Activated CD4-positive, alpha-beta memory T cell treated with anti-CD3 and anti-CD28 coated beads, Interleukin-2, amount 10 ng/mL, durations not matched to agents 7 days and 5 days (primary cell): Measurements from ENCODE around the gene CPAMD8. TPM values are rescaled to one million over a fixed set of nuclear protein-coding genes. Genes with fewer than 3 reads are reported as not detected.
"Not testable (repeated sequence)": the region's sequence is repeated elsewhere in the genome, so short reads cannot be mapped to it uniquely, and the experiment has no call there.

ENCODE experiments used
- CTCF ChIA-PET: fragments of 350-600 bp; sonication (Branson Sonifier 250); formaldehyde crosslinking; loops from one replicate; lab custom pipeline; 2021; ENCODE audit warnings: antibody characterized with exemption, inconsistent platforms; lab: Charles Lee
- POLR2A ChIA-PET: fragments of 350-600 bp; sonication (Branson Sonifier 250); formaldehyde crosslinking; loops from one replicate; lab custom pipeline; 2021; ENCODE audit warnings: antibody characterized with exemption; lab: Charles Lee
- DNase-seq: peaks from one replicate; pipeline ENCODE4 v3.0.0-alpha.2; 2020
- H3K27ac Mint-ChIP-seq: one replicate; pipeline ENCODE4 v1.8.0; 2021; ENCODE audit warnings: mild to moderate bottlenecking, mixed read lengths
- H3K27me3 Mint-ChIP-seq: one replicate; pipeline ENCODE4 v1.8.0; 2021; ENCODE audit warnings: mixed read lengths
- H3K36me3 Mint-ChIP-seq: one replicate; pipeline ENCODE4 v1.8.0; 2021; ENCODE audit warnings: low read depth, mixed read lengths
- H3K4me1 Mint-ChIP-seq: one replicate; pipeline ENCODE4 v1.8.0; 2021; ENCODE audit warnings: mixed read lengths
- H3K4me3 Mint-ChIP-seq: one replicate; pipeline ENCODE4 v1.8.0; 2021; ENCODE audit warnings: mild to moderate bottlenecking, mixed read lengths
- H3K9me3 Mint-ChIP-seq: one replicate; pipeline ENCODE4 v1.8.0; 2021; ENCODE audit warnings: mixed read lengths
- total RNA-seq, 2 experiments: library from RNA; stranded (reverse); gene quantifications; one replicate each; pipeline ENCODE4 v1.2.3, GENCODE V29; 2021

Gene CPAMD8
- total RNA-seq, 2 experiments from 2014 or later: 1.2 to 1.4 TPM

DNA sequence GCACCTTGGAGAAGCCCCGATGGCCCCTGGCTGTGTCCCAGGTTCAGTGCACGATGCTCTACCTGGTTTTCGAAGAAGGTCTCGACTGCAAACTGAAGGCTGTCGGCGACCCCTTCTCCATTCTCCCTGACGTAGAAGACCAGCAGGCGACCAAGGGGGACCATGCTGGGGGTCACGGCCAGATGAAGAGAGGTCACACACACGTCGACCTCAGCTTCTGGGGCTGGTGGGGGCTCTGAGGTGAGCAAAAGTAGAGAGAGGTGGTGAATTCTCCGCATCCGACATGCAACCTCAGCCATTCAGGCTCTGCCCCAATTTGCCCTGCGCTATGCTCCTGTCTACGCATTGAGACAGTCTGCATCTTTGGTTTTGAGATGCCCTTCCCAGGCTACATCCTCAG lies 49.3 kb downstream of the CPAMD8 start:
- POLR2A ChIA-PET: no interaction called here
- Mint-ChIP-seq H3K4me3 (no peak overlapping the region), H3K9me3 (peaks cover 4% of the 10 kb centered on the region), H3K36me3 (no peaks in the 10 kb centered on the region), H3K27me3 (no peaks in the 10 kb centered on the region), H3K4me1 (no peaks in the 10 kb centered on the region), H3K27ac (no peak overlapping the region)
- CTCF ChIA-PET: no interaction called here
- no peak for DNase-seq

DNA sequence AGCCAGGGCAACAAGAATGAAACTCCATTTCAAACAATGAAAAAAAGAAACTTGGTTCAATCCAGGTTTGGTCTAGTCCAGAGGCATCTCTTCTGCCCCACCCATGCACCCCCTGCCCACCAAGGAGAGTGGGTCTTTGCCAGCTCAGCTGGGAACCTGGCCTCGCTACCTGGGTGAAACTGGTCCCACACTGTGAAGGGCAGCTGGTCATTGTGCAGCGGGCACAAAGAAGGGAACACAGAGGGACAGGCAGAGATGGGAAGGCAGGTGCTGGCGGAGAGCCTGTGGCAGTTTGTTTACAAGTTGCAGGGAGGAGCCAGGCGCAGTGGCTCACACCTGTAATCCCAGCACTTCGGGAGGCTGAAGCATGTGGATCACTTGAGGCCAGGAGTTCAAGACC lies 50.2 kb downstream of the CPAMD8 start:
- Mint-ChIP-seq H3K36me3 (no peaks in the 10 kb centered on the region), H3K9me3 (peaks cover 4% of the 10 kb centered on the region), H3K27ac (no peak overlapping the region), H3K4me1 (no peaks in the 10 kb centered on the region), H3K27me3 (no peaks in the 10 kb centered on the region), H3K4me3 (no peak overlapping the region)
- no peak for DNase-seq
- POLR2A ChIA-PET: no interaction called here
- CTCF ChIA-PET: no interaction called here

GRCh38 chr19:16970821-16971220 lies 55.8 kb downstream of the CPAMD8 start:
- Mint-ChIP-seq H3K4me3 (no peak overlapping the region), H3K9me3 (peaks cover 9% of the 10 kb centered on the region), H3K27me3 (no peaks in the 10 kb centered on the region), H3K27ac (no peak overlapping the region), H3K4me1 (no peaks in the 10 kb centered on the region), H3K36me3 (no peaks in the 10 kb centered on the region)
- POLR2A ChIA-PET: no interaction called here
- DNase-seq: no peak
- CTCF ChIA-PET: no interaction called here

GRCh38 chr19:16969135-16969534 lies 57.5 kb downstream of the CPAMD8 start:
- Mint-ChIP-seq H3K4me3 (no peak overlapping the region), H3K27me3 (peaks cover 2% of the 10 kb centered on the region), H3K4me1 (no peaks in the 10 kb centered on the region), H3K9me3 (peaks cover 9% of the 10 kb centered on the region), H3K36me3 (no peaks in the 10 kb centered on the region), H3K27ac (no peak overlapping the region)
- ChIA-PET CTCF (no interaction called here), POLR2A (no interaction called here)
- DNase-seq: no peak

- CTCF ChIA-PET: interaction anchor here (0.6 kb wide), 1 partner anchor 948 kb away, joined by 3 read pairs; no protein-coding TSS in a partner anchor
- not testable (repeated sequence) for H3K9me3 Mint-ChIP-seq
Measured at GRCh38 chr19:16960996-16961822, 65.4 kb downstream of the CPAMD8 start.

DNA sequence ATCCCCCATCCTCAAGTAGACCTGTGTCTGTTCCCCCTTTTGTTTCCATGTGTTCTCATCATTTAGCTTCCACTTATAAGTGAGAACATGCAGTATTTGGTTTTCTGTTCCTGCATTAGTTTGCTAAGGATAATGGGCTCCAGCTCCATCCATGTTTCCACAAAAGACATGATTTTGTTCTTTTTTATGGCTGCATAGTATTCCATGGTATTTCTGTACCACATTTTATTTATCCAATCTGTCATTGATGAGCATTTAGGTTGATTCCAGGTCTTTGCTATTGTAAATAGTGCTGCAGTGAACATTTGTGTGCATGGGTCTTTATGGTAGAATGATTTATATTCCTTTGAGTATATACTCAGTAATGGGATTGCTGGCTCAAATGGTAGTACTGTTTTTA lies 68.3 kb downstream of the CPAMD8 start:
- DNase-seq, CTCF ChIA-PET, H3K27ac Mint-ChIP-seq, POLR2A ChIA-PET, H3K4me3 Mint-ChIP-seq, H3K4me1 Mint-ChIP-seq, H3K36me3 Mint-ChIP-seq, H3K9me3 Mint-ChIP-seq: not testable (repeated sequence)
- H3K27me3 Mint-ChIP-seq: peaks cover 20% of the 10 kb centered on the region

More at GRCh38 chr19:16960996-16961822, 65.4 kb downstream of the CPAMD8 start:
- H3K4me3 Mint-ChIP-seq, H3K4me1 Mint-ChIP-seq, H3K36me3 Mint-ChIP-seq, H3K27ac Mint-ChIP-seq, POLR2A ChIA-PET, DNase-seq: not testable (repeated sequence)
- H3K27me3 Mint-ChIP-seq: peaks cover 30% of the 10 kb centered on the region

DNA sequence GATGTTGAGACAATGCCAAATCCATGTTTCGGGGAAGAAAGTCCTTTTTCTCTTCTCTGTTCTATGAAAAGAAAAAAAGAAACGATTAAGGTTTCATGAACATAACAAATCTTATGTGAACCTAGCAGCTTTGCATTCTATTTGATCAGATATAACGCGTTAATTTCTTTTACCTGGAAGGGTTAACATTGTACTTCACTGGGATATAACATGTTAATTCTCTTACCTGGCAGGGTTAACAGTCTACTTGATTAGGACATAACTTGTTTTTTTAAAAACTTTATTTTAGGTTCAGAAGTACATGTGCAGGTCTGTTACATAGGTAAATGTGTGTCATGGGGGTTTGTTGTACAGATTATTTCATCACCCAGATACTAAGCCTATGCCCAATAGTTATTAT lies 68.8 kb downstream of the CPAMD8 start:
- Mint-ChIP-seq H3K27me3 (peaks cover 16% of the 10 kb centered on the region), H3K27ac (no peak overlapping the region), H3K9me3 (no peaks in the 10 kb centered on the region), H3K4me3 (no peak overlapping the region), H3K36me3 (no peaks in the 10 kb centered on the region), H3K4me1 (no peaks in the 10 kb centered on the region)
- ChIA-PET POLR2A (no interaction called here), CTCF (no interaction called here)
- DNase-seq: no peak

DNA sequence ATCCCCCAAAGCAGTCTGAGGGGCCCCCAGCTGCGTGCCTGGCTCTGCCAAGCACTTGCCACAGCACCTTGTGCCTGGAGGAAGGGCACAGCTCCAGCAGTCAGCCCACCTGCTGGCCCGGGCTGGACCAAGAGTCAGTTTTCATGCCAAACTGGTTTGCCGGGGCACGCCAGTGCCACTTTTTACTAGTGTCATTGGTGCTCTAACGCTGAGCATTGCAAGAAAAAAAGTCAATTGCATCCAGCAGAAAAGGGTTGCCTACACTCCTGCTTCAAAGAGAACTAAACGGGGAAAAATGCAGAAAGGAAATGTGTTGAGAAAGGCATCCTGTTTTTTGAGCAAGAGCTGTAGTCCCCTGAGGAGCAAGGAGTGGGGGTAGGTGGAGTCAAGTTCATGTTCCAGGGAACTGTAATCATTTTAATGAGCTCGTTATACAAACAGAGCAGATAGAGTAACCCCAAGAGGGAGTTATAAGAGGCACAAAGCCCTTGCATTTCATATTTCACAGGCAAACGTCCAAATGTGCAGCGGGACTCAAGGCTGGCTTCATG lies 69.4 kb downstream of the CPAMD8 start:
- ChIA-PET CTCF (no interaction called here), POLR2A (no interaction called here)

DNA sequence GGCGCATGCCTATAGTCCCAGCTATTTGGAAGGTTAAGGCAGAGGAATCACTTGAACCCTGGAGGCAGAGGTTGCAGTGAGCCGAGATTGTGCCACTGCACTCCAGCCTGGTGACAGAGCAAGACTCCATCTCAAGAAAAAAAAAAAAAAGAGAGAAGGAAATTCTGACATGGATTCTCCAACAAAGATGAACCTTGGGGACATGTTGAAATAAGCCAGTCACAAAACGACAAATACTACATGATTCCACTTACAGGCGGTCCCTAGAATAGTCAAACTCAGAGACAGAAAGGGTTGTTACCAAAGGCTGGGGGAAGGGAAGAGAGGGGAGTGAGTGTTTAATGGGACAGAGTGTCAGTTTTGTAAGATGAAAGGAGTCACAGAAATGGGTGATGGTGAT lies 71.4 kb downstream of the CPAMD8 start:
- DNase-seq: no peak
- CTCF ChIA-PET: no interaction called here
- H3K27me3 Mint-ChIP-seq: peaks cover 5% of the 10 kb centered on the region
- POLR2A ChIA-PET: no interaction called here
- no peaks in the 10 kb centered on the region for H3K4me1 Mint-ChIP-seq
- H3K36me3 Mint-ChIP-seq: no peaks in the 10 kb centered on the region
- no peak overlapping the region for H3K4me3 Mint-ChIP-seq
- no peak overlapping the region for H3K27ac Mint-ChIP-seq
- H3K9me3 Mint-ChIP-seq: no peaks in the 10 kb centered on the region

More for the DNA sequence above, 69.4 kb downstream of the CPAMD8 start:
- H3K4me3 Mint-ChIP-seq: no peak overlapping the region
- no peaks in the 10 kb centered on the region for H3K36me3 Mint-ChIP-seq
- H3K27me3 Mint-ChIP-seq: peaks cover 10% of the 10 kb centered on the region
- DNase-seq: no peak
- H3K27ac Mint-ChIP-seq: no peak overlapping the region
- no peaks in the 10 kb centered on the region for H3K9me3 Mint-ChIP-seq
- no peaks in the 10 kb centered on the region for H3K4me1 Mint-ChIP-seq

DNA sequence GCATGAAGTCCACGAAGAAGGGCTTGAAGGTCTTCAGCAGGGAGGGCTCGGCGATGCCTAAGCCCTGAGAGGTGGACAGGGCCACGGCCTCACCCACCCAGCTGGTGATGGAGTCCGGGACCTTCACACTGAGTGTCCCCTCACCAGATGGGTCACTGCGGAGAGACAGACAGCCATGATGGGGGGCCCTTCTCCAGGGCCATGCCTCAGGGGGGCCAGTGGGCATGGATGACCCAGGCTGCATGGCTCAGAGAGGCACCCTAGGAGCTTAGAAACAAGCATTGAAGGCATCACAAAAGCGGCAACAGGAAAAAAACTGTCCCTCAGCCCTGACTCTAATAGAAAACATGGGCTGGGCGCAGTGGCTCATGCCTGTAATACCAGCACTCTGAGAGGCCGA lies 74.6 kb downstream of the CPAMD8 start:
- H3K4me3 Mint-ChIP-seq: no peak overlapping the region
- no peak overlapping the region for H3K27ac Mint-ChIP-seq
- no peaks in the 10 kb centered on the region for H3K4me1 Mint-ChIP-seq
- ChIA-PET CTCF (no interaction called here), POLR2A (no interaction called here)
- H3K27me3 Mint-ChIP-seq: no peaks in the 10 kb centered on the region
- peaks cover 4% of the 10 kb centered on the region for H3K9me3 Mint-ChIP-seq
- H3K36me3 Mint-ChIP-seq: no peaks in the 10 kb centered on the region
- DNase-seq: no peak

DNA sequence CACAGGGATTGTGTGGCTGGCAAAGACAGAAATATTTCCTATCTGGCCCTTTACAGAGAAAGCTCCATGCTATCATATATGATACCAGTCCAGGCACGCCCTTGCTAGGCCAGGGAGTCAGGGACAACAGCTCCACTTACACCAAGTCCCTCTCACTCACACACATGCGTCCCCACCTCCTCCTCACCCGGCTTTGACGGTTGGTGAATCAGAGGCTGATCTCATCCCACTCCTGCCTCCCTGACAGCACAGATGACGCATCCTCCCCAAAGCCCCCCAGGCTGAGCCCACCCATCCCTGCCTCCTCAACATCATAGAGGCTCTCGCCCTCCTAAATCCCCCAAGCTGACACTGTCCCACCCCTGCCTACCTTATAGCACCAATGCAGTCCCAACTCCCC lies 75.1 kb downstream of the CPAMD8 start:
- Mint-ChIP-seq H3K27me3 (no peaks in the 10 kb centered on the region), H3K36me3 (no peaks in the 10 kb centered on the region), H3K4me3 (no peak overlapping the region), H3K4me1 (no peaks in the 10 kb centered on the region), H3K9me3 (peaks cover 4% of the 10 kb centered on the region), H3K27ac (no peak overlapping the region)
- no peak for DNase-seq
- ChIA-PET CTCF (no interaction called here), POLR2A (no interaction called here)

- peaks cover 13% of the 10 kb centered on the region for H3K9me3 Mint-ChIP-seq
- no peaks in the 10 kb centered on the region for H3K36me3 Mint-ChIP-seq
- no peak overlapping the region for H3K27ac Mint-ChIP-seq
- ChIA-PET CTCF (no interaction called here), POLR2A (no interaction called here)
- no peaks in the 10 kb centered on the region for H3K27me3 Mint-ChIP-seq
- H3K4me1 Mint-ChIP-seq: no peaks in the 10 kb centered on the region
- DNase-seq: no peak
- H3K4me3 Mint-ChIP-seq: no peak overlapping the region
Measured at GRCh38 chr19:16949496-16950023, 77.0 kb downstream of the CPAMD8 start.

GRCh38 chr19:16946951-16947940 lies 79.4 kb downstream of the CPAMD8 start:
- Mint-ChIP-seq H3K27ac (no peak overlapping the region), H3K27me3 (no peaks in the 10 kb centered on the region), H3K4me1 (no peaks in the 10 kb centered on the region), H3K9me3 (peaks cover 13% of the 10 kb centered on the region), H3K4me3 (no peak overlapping the region), H3K36me3 (no peaks in the 10 kb centered on the region)
- POLR2A ChIA-PET: no interaction called here
- DNase-seq: no peak
- CTCF ChIA-PET: no interaction called here
